Loucy (cell line): Measurements from ENCODE around the gene BCKDHA.

Experiments
- H2AFZ ChIP-seq: fragments of 200-600 bp; sonication (generic); 2 replicates; pipeline ENCODE4 v1.6.0; 2016; ENCODE audit warnings: antibody characterized with exemption, mild to moderate bottlenecking, low read length, moderate library complexity
- H3F3A ChIP-seq: fragments of 200-600 bp; 2 replicates; pipeline ENCODE4 v1.6.0; 2016; ENCODE audit warnings: antibody characterized with exemption, low read depth, mild to moderate bottlenecking
- H3K27me3 ChIP-seq: fragments of 200-600 bp; sonication (generic); 2 replicates; pipeline ENCODE4 v1.6.1; 2014; ENCODE audit warnings: low read length, mild to moderate bottlenecking; ENCODE audit not compliant: insufficient read depth, poor library complexity, severe bottlenecking
- H3K36me3 ChIP-seq: fragments of 200-600 bp; sonication (generic); 2 replicates; pipeline ENCODE4 v1.6.1; 2016; ENCODE audit warnings: low read length; ENCODE audit not compliant: insufficient read depth
- H3K4me1 ChIP-seq: fragments of 200-600 bp; sonication (generic); 2 replicates; pipeline ENCODE4 v1.5.1; 2014; ENCODE audit warnings: low read length, mild to moderate bottlenecking; ENCODE audit not compliant: insufficient read depth, poor library complexity, severe bottlenecking
- H3K4me2 ChIP-seq: fragments of 200-600 bp; sonication (generic); 2 replicates; pipeline ENCODE4 v1.6.0; 2014; ENCODE audit warnings: antibody characterized with exemption, low read length, low read depth, mild to moderate bottlenecking; ENCODE audit not compliant: poor library complexity, severe bottlenecking
- H3K4me3 ChIP-seq: fragments of 200-600 bp; sonication (generic); 2 replicates; pipeline ENCODE4 v1.5.1; 2014; ENCODE audit warnings: low read length, mild to moderate bottlenecking, mixed read lengths; ENCODE audit not compliant: poor library complexity, severe bottlenecking
- H3K79me2 ChIP-seq: fragments of 200-600 bp; sonication (generic); 2 replicates; pipeline ENCODE4 v1.6.1; 2014; ENCODE audit warnings: low read length; ENCODE audit not compliant: insufficient read depth
- H3K9ac ChIP-seq: fragments of 200-600 bp; sonication (generic); 2 replicates; pipeline ENCODE4 v1.6.0; 2014; ENCODE audit warnings: mild to moderate bottlenecking, low read depth, low read length, moderate library complexity; ENCODE audit not compliant: poor library complexity, severe bottlenecking
- H3K9me2 ChIP-seq: fragments of 200-600 bp; sonication (generic); replicated peaks from 2 replicates; pipeline ENCODE4 v1.6.1; 2016; ENCODE audit warnings: low read depth, low read length, mixed read lengths
- H3K9me3 ChIP-seq: fragments of 200-600 bp; sonication (generic); 2 replicates; pipeline ENCODE4 v1.6.1; 2014; ENCODE audit warnings: mild to moderate bottlenecking, antibody characterized with exemption, low read length, low read depth; ENCODE audit not compliant: insufficient read depth
- H4K20me1 ChIP-seq: fragments of 200-600 bp; sonication (generic); 2 replicates; pipeline ENCODE4 v1.6.0; 2014; ENCODE audit warnings: antibody characterized with exemption, low read length, mild to moderate bottlenecking; ENCODE audit not compliant: insufficient read depth, poor library complexity, severe bottlenecking
- CTCF ChIP-seq: fragments of 200-600 bp; sonication (generic); conservative IDR thresholded peaks from 2 replicates; pipeline ENCODE4 v1.5.1; 2014; ENCODE audit warnings: mild to moderate bottlenecking, antibody characterized with exemption, low read length
- EZH2phosphoT487 ChIP-seq: fragments of 200-600 bp; IDR thresholded peaks from 2 replicates; pipeline ENCODE4 v1.6.1; 2018; ENCODE audit warnings: antibody characterized with exemption, mild to moderate bottlenecking, moderate library complexity, borderline replicate concordance

BCKDHA gene

GRCh38 chr19:41364524-41365391 lies 32.9 kb upstream of the BCKDHA start:
- Histone ChIP-seq H3K4me1 (peaks cover 18% of the 10 kb centered on the region), H3K4me3 (peak overlapping the region; percentile 84), H3K9ac (peak overlapping the region; percentile 90), H3F3A (no peaks in the 10 kb centered on the region), H3K27me3 (no peaks in the 10 kb centered on the region), H4K20me1 (no peaks in the 10 kb centered on the region), H3K9me2 (no peaks in the 10 kb centered on the region), H3K79me2 (peaks cover 21% of the 10 kb centered on the region), H3K36me3 (no peaks in the 10 kb centered on the region), H3K4me2 (peak overlapping the region; percentile 88), H3K9me3 (no peaks in the 10 kb centered on the region), H2AFZ (peak overlapping the region; percentile 65)
- TF ChIP-seq EZH2phosphoT487 (no peak), CTCF (no peak)

- peak overlapping the region; percentile 4 for H3K4me2 ChIP-seq
- no peak overlapping the region for H3K9ac ChIP-seq
- H3K9me3 ChIP-seq: no peaks in the 10 kb centered on the region
- no peaks in the 10 kb centered on the region for H3K36me3 ChIP-seq
- peaks cover 18% of the 10 kb centered on the region for H3K4me1 ChIP-seq
- no peak overlapping the region for H3K4me3 ChIP-seq
- H3K27me3 ChIP-seq: no peaks in the 10 kb centered on the region
- TF ChIP-seq EZH2phosphoT487 (no peak), CTCF (peak; percentile 49; the same call in 1 of the 2 replicates)
- H2AFZ ChIP-seq: no peak overlapping the region
- no peaks in the 10 kb centered on the region for H4K20me1 ChIP-seq
- H3F3A ChIP-seq: no peaks in the 10 kb centered on the region
- H3K79me2 ChIP-seq: peaks cover 21% of the 10 kb centered on the region
- no peaks in the 10 kb centered on the region for H3K9me2 ChIP-seq
Measured at GRCh38 chr19:41366089-41366488, 31.5 kb upstream of the BCKDHA start.

- no peaks in the 10 kb centered on the region for H3K36me3 ChIP-seq
- no peaks in the 10 kb centered on the region for H3K9me2 ChIP-seq
- H2AFZ ChIP-seq: no peak overlapping the region
- no peak overlapping the region for H3K4me3 ChIP-seq
- H3K4me2 ChIP-seq: no peak overlapping the region
- H3F3A ChIP-seq: no peaks in the 10 kb centered on the region
- peaks cover 21% of the 10 kb centered on the region for H3K79me2 ChIP-seq
- no peaks in the 10 kb centered on the region for H3K27me3 ChIP-seq
- TF ChIP-seq CTCF: no peak
- TF ChIP-seq EZH2phosphoT487: no peak
- H3K9ac ChIP-seq: no peak overlapping the region
- peaks cover 15% of the 10 kb centered on the region for H3K4me1 ChIP-seq
- no peaks in the 10 kb centered on the region for H3K9me3 ChIP-seq
- no peaks in the 10 kb centered on the region for H4K20me1 ChIP-seq
Measured at GRCh38 chr19:41367848-41368301, 29.7 kb upstream of the BCKDHA start.
